GM23338 (cell line): ENCODE results near the gene TIAM1. TPM values are rescaled to one million over a fixed set of nuclear protein-coding genes. Genes with fewer than 3 reads are reported as not detected.

Experiments
- ATAC-seq: fragments of 200-7000 bp; cut with Tn5 transposase; 3 replicates; pipeline ENCODE4 v1.9.1; 2020
- DNase-seq: peaks from one replicate; pipeline ENCODE4 v3.0.0-alpha.2; 2015; ENCODE audit warnings: low spot score
- H2AFZ ChIP-seq: fragments of 200-600 bp; sonication (generic); 2 replicates; pipeline ENCODE4 v1.8.0; 2016; ENCODE audit warnings: antibody characterized with exemption, mild to moderate bottlenecking, moderate library complexity
- H3F3A ChIP-seq: fragments of 200-600 bp; sonication (generic); replicated peaks from 2 replicates; pipeline ENCODE4 v1.8.0; 2017; ENCODE audit warnings: antibody characterized with exemption, mixed run types, low read depth
- H3K27ac ChIP-seq: fragments of 200-600 bp; sonication (generic); 2 replicates; pipeline ENCODE4 v1.6.1; 2016; ENCODE audit warnings: low read depth
- H3K27me3 ChIP-seq: fragments of 200-600 bp; sonication (generic); 2 replicates; pipeline ENCODE4 v1.8.0; 2016; ENCODE audit warnings: mild to moderate bottlenecking, mixed run types, moderate library complexity; ENCODE audit not compliant: insufficient read depth
- H3K36me3 ChIP-seq: fragments of 200-600 bp; sonication (generic); 2 replicates; pipeline ENCODE4 v1.8.0; 2016; ENCODE audit warnings: mild to moderate bottlenecking; ENCODE audit not compliant: insufficient read depth
- H3K4me1 ChIP-seq: fragments of 200-600 bp; sonication (generic); 2 replicates; pipeline ENCODE4 v1.8.0; 2016; ENCODE audit warnings: mild to moderate bottlenecking, moderate library complexity; ENCODE audit not compliant: insufficient read depth
- H3K4me2 ChIP-seq: fragments of 200-600 bp; sonication (generic); 2 replicates; pipeline ENCODE4 v1.7.1; 2017; ENCODE audit warnings: mixed run types
- H3K4me3 ChIP-seq: fragments of 200-600 bp; sonication (generic); 2 replicates; pipeline ENCODE4 v1.6.1; 2016; ENCODE audit warnings: mixed run types
- H3K79me2 ChIP-seq: fragments of 200-600 bp; sonication (generic); replicated peaks from 2 replicates; pipeline ENCODE4 v1.8.0; 2017; ENCODE audit warnings: mild to moderate bottlenecking; ENCODE audit not compliant: insufficient read depth
- H3K9me2 ChIP-seq: fragments of 200-600 bp; sonication (generic); 2 replicates; pipeline ENCODE4 v1.8.0; 2017; ENCODE audit not compliant: insufficient read depth
- H4K20me1 ChIP-seq: fragments of 200-600 bp; sonication (generic); replicated peaks from 2 replicates; pipeline ENCODE4 v1.8.0; 2017; ENCODE audit warnings: mild to moderate bottlenecking; ENCODE audit not compliant: insufficient read depth
- H3K27ac Mint-ChIP-seq: 2 replicates; pipeline ENCODE4 v1.8.0; 2020; ENCODE audit warnings: inconsistent platforms, mild to moderate bottlenecking, moderate library complexity, mixed read lengths
- H3K27me3 Mint-ChIP-seq: 3 replicates; pipeline ENCODE4 v1.8.0; 2022; ENCODE audit warnings: low read depth, mild to moderate bottlenecking, moderate library complexity, mixed read lengths, inconsistent platforms; ENCODE audit not compliant: insufficient read depth, poor library complexity
- H3K36me3 Mint-ChIP-seq: 3 replicates; pipeline ENCODE4 v1.8.0; 2021; ENCODE audit warnings: low read depth, mild to moderate bottlenecking, inconsistent platforms, moderate library complexity, mixed read lengths
- H3K4me1 Mint-ChIP-seq: 3 replicates; pipeline ENCODE4 v1.8.0; 2020; ENCODE audit warnings: mild to moderate bottlenecking, inconsistent platforms, mixed read lengths
- H3K4me3 Mint-ChIP-seq: 3 replicates; pipeline ENCODE4 v1.8.0; 2021; ENCODE audit warnings: moderate library complexity, mild to moderate bottlenecking, inconsistent platforms, mixed read lengths
- H3K9me3 Mint-ChIP-seq: 3 replicates; pipeline ENCODE4 v1.8.0; 2020; ENCODE audit warnings: moderate library complexity, mild to moderate bottlenecking, inconsistent platforms, mixed read lengths
- CREB1 ChIP-seq: fragments of 250-450 bp; sonication (Bioruptor Pico); IDR thresholded peaks from 2 replicates; pipeline ENCODE4 v1.5.0; 2020; ENCODE audit warnings: low read depth, mild to moderate bottlenecking, moderate library complexity
- CTCF ChIP-seq, 2 experiments: fragments of 200-600 bp in 1 of 2; sonication (generic) in 1 of 2; conservative IDR thresholded peaks; 2 replicates each; pipeline versions ENCODE4 v1.5.1 to v1.6.1; 2016 to 2017; ENCODE audit warnings: antibody characterized with exemption in 2 of 2, low read depth in 2 of 2, mild to moderate bottlenecking in 2 of 2, moderate library complexity in 1 of 2
- ETS1 ChIP-seq: IDR thresholded peaks from 2 replicates; pipeline ENCODE4 v1.6.1; 2016; ENCODE audit warnings: antibody characterized with exemption
- EZH2phosphoT487 ChIP-seq: fragments of 200-600 bp; sonication (generic); IDR thresholded peaks from one replicate; pipeline ENCODE4 v1.8.1; 2018; ENCODE audit warnings: antibody characterized with exemption; ENCODE audit not compliant: unreplicated experiment
- JUNB ChIP-seq: IDR thresholded peaks from one replicate; pipeline ENCODE4 v1.6.1; 2016; ENCODE audit warnings: antibody characterized with exemption; ENCODE audit not compliant: unreplicated experiment
- NANOG ChIP-seq: IDR thresholded peaks from 2 replicates; pipeline ENCODE4 v1.6.1; 2016; ENCODE audit warnings: antibody characterized with exemption, borderline replicate concordance
- POLR2AphosphoS5 ChIP-seq: IDR thresholded peaks from 2 replicates; pipeline ENCODE4 v1.6.1; 2016; ENCODE audit warnings: antibody characterized with exemption, low read depth
- REST ChIP-seq: IDR thresholded peaks from one replicate; pipeline ENCODE4 v1.6.1; 2018; ENCODE audit warnings: antibody characterized with exemption; ENCODE audit not compliant: unreplicated experiment
- STAT1 ChIP-seq: IDR thresholded peaks from one replicate; pipeline ENCODE4 v1.6.1; 2016; ENCODE audit warnings: antibody characterized with exemption; ENCODE audit not compliant: unreplicated experiment
- ZNF331 ChIP-seq: fragments of 250-450 bp; sonication (Bioruptor Pico); IDR thresholded peaks from 2 replicates; pipeline ENCODE4 v1.5.0; 2020; ENCODE audit warnings: low read depth, mild to moderate bottlenecking, moderate library complexity
- polyA plus RNA-seq: library from polyadenylated mRNA; unstranded; fragments of >200 nt; fragmentation: Nextera tagmentation; extraction: Ambion mirVana; gene quantifications from 2 replicates; pipeline ENCODE4 v1.2.1, GENCODE V29; 2016
- total RNA-seq: library from RNA; depleted of rRNA; stranded (reverse); fragments of >200 nt; shearing (Covaris generic); gene quantifications from 2 replicates; pipeline ENCODE4 v1.2.3, GENCODE V29; 2014

The TIAM1 gene
- total and polyA plus RNA-seq, 2 experiments from 2014 or later = 18.5 to 20.0 TPM

GRCh38 chr21:31288191-31288590 lies 55.9 kb downstream of the TIAM1 start (continued):
- no peak for TF ChIP-seq CTCF (conservative IDR thresholded peaks at IDR 0.05; ENCODE audit: low read depth in 2 of 2)
- TF ChIP-seq NANOG = no peak
- TF ChIP-seq REST = no peak
- no peak for TF ChIP-seq ETS1
- no peak for TF ChIP-seq STAT1
- TF ChIP-seq POLR2AphosphoS5 = no peak
- no peak for TF ChIP-seq EZH2phosphoT487
- TF ChIP-seq ZNF331 (CRISPR knock-in tag) = no peak

- no peak for DNase-seq
- Histone ChIP-seq H3K27ac (no peak overlapping the region), H2AFZ (no peak overlapping the region), H3K79me2 (no peaks in the 10 kb centered on the region), H3K36me3 (no peaks in the 10 kb centered on the region), H4K20me1 (no peaks in the 10 kb centered on the region), H3F3A (no peaks in the 10 kb centered on the region), H3K4me1 (peaks cover 14% of the 10 kb centered on the region), H3K27me3 (no peaks in the 10 kb centered on the region), H3K9me2 (no peaks in the 10 kb centered on the region), H3K4me3 (no peak overlapping the region), H3K4me2 (no peak overlapping the region)
- Mint-ChIP-seq H3K9me3 (peaks cover 9% of the 10 kb centered on the region; the same call in 1 of the 3 replicates), H3K27me3 (peaks cover 5% of the 10 kb centered on the region), H3K36me3 (peaks cover 9% of the 10 kb centered on the region; the same call in 2 of the 3 replicates), H3K27ac (no peak overlapping the region), H3K4me1 (peaks cover 17% of the 10 kb centered on the region), H3K4me3 (no peak overlapping the region)
- no peak for ATAC-seq
- TF ChIP-seq REST = no peak
- no peak for TF ChIP-seq JUNB
- TF ChIP-seq CREB1 (CRISPR knock-in tag) = no peak
These were observed 56.9 kb downstream of the TIAM1 start for GRCh38 chr21:31287201-31287600.
